ENCODE results near the gene SGPL1.

DNA sequence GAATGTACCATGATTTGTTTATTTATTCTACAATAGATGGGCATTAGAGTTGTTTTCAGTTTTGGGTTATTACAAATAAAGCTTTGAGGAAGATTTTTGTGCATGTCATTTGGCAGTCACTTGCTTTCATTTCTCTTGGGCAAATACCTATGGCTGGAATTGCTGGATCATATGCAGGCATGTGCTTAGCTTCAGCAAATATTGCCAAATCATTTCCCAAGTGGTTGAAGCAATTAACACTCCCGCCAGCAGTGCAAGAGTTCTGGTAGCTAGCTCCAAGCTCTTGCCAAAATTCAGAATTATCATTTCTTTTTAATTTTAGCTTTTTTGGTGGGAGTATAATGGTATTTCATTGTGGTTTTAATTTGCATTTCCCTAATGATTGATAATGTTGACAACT is 105.5 kb downstream of the SGPL1 start:
- TF ChIP-seq POLR2AphosphoS5 (IDR thresholded peaks at IDR 0.05; ENCODE audit: low read depth) (no peak), EZH2 (IDR thresholded peaks at IDR 0.05; ENCODE audit: low read depth, unreplicated experiment) (no peak), CREB1 (CRISPR knock-in tag; IDR thresholded peaks at IDR 0.05; ENCODE audit: low read depth) (no peak)
- TF ChIP-seq, protein P1, sequence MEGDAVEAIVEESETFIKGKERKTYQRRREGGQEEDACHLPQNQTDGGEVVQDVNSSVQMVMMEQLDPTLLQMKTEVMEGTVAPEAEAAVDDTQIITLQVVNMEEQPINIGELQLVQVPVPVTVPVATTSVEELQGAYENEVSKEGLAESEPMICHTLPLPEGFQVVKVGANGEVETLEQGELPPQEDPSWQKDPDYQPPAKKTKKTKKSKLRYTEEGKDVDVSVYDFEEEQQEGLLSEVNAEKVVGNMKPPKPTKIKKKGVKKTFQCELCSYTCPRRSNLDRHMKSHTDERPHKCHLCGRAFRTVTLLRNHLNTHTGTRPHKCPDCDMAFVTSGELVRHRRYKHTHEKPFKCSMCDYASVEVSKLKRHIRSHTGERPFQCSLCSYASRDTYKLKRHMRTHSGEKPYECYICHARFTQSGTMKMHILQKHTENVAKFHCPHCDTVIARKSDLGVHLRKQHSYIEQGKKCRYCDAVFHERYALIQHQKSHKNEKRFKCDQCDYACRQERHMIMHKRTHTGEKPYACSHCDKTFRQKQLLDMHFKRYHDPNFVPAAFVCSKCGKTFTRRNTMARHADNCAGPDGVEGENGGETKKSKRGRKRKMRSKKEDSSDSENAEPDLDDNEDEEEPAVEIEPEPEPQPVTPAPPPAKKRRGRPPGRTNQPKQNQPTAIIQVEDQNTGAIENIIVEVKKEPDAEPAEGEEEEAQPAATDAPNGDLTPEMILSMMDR (conservative IDR thresholded peaks at IDR 0.05; ENCODE audit: low read depth in 2 of 2) = no peak

All from GM23338 (cell line).